GM18508 (cell line): ENCODE results near the gene NUDT19.
"Not testable (repeated sequence)": the region's sequence is repeated elsewhere in the genome, so short reads cannot be mapped to it uniquely, and the experiment has no call there.

ENCODE experiments used
- ATAC-seq: cut with Tn5 transposase; IDR thresholded peaks from one replicate; pipeline ENCODE4 v1.9.1; 2021; ENCODE audit warnings: moderate number of reproducible peaks; ENCODE audit not compliant: insufficient read depth, unreplicated experiment

The NUDT19 gene

DNA sequence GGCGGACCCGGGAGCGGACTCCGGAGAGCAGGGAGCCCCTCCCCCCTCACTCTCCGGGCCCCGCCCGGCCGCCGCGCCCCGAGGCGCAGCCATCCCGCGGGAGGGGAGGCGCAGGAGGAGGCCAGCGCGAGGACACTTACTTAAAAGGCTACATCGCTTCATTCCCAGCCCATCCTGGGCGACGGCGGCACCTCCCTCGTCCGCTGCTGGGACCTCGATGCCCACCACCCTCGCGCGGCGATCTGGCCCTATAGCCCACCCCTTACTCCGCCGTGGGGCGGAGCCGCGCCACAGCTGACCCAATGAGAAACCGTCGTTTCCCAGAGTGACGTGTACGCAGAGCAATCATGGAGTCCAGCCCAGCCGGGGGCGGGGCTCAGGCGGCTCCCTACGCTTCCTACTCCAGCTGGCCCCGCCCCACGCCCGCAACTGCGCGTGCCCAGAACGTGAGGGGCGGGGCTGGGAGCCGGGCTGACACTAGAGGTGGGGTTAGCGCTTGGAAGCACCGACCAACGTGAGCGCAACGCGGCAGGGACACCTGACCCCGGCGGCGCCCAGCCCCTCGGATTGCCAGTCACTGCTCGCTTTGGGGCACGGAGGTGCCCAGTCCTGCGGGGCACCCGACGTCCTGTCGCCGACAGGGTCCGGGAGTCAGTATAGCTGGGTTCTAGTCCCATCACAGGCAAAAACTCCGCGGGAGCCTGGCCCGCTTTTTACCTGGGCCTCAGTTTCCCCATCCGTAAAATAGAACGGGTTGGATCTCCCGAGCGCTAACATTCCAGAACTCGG is 16.5 kb upstream of the NUDT19 start, which contains the start of gene ANKRD27:
TSS of gene ANKRD27 (minus strand) at position 250 of the 789 bp plus-strand sequence. CDS start 16,165 bp downstream, outside the sequence.
- ATAC-seq, result peak; percentile 95

DNA sequence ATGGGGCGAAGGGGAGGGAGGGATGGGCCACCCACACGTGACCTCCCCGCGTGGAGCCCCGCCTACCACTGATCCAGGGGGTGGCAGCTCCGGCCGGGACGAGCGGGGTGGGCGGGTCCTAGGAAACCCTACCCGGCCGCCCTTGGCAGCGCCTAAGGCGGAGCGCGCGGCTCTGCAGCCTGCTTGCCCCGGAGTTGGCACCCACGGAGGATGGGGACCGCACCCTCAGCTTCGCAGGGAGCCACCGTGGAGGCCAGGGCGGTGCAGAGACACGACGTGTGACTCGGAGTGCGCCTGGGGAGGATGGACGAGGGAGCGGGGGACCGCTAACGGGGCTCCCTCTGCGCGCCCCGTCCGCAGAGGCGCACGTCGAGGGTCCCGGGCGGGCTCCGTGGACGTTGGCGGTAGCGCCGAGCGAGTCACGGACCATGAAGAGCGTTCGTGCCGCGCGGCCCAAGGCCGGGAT is 15.9 kb upstream of the NUDT19 start, which contains the start of gene RGS9BP:
TSS of gene RGS9BP (plus strand) at position 129 of the 466 bp plus-strand sequence. CDS start 416 bp downstream, outside the sequence.
- ATAC-seq, result no peak

DNA sequence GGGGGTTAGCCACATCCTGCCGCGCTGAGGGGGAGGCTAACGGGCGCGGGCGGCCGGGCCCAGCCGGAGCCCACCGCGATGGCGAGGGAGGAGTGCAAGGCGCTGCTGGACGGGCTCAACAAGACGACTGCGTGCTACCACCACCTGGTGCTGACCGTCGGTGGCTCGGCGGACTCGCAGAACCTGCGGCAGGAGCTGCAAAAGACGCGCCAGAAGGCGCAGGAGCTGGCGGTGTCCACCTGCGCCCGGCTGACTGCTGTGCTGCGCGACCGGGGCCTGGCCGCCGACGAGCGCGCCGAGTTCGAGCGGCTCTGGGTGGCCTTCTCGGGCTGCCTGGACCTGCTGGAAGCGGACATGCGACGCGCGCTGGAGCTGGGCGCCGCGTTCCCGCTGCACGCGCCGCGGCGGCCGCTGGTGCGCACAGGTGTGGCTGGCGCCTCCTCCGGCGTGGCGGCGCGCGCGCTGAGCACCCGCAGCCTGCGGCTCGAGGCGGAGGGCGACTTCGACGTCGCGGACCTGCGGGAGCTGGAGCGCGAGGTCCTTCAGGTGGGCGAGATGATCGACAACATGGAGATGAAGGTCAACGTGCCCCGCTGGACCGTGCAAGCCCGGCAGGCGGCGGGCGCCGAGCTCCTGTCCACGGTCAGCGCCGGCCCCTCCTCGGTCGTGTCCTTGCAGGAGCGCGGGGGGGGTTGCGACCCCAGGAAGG is 15.3 kb upstream of the NUDT19 start:
- no peak for ATAC-seq

DNA sequence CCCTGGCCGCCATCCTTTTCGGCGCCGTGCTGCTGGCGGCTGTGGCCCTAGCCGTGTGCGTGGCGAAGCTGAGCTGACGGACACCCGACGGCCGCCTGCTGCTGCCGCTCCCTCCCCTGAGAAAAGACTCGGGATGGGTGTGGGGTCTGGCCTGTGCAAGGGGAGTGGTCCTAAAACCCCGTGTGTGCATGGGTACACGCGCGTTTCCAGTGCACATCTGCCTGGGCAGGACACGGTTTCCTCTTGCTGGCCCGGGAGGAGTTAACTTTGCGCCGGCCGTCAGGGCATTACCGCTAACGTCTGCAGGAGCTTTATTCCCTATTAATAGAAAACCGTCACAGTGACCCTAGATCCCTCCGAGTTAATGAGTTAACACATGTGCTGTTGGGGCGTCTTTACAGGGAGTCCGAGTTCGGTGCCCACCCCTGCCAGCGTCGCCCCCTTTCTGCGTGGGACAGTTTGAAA is 14.7 kb upstream of the NUDT19 start:
- no peak for ATAC-seq

DNA sequence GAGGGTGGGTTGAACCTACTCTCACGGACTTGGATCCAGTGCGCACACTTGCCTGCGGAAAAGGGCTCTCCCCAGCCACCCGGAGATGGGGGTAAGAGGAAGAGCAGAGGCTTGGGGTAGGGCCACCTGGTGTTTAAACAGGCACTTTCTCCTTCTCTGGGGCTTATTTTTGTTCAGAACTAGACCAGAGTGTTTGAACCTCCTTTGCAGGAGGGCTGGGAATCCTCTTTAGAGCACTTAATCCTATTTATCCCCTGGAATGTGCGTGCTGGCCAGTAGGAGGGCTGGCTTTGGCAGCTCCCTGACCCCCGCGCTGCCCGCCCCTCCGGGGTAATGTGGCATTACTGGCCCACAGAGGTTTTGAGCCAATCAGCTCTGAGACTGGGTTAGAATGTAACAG is 14.0 kb upstream of the NUDT19 start:
- ATAC-seq, result no peak

DNA sequence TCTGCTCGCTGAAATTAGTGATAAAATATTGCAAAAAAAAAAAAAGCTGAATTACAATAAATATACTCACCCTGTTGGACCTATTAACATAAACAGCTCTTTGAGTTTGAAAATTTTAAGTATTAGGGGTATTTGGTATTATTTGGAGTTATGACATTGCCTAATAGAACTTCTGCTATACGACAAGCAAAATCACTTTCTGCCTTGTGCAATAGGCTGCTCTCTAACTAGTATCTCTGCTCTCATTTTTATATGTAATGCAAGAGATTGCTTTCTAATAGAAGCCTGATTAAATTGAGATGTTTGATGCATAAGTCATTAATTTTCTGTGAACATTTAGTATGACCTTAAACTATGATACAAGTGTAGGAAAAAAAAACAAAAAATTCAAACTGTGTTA is 10.6 kb upstream of the NUDT19 start:
- no peak for ATAC-seq

DNA sequence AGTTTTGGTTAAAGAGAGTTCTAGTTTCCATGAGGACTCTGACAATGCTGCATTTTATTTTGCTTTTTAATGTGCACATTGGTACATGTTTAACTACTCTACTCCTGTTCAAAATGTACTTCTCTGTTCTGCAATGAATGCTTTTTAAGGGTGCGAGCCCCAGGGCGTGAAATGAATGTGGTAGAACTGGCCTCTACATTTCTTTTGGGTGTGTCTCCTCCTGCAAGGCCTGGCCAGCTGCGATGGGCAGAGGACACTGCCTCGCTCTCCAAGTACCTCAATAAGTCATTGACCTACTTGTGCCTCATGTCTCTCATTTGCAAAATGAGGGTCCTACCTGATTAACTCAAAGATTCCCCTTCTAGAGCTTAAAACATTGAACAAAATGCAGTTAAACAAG is 9.3 kb upstream of the NUDT19 start:
- no peak for ATAC-seq

DNA sequence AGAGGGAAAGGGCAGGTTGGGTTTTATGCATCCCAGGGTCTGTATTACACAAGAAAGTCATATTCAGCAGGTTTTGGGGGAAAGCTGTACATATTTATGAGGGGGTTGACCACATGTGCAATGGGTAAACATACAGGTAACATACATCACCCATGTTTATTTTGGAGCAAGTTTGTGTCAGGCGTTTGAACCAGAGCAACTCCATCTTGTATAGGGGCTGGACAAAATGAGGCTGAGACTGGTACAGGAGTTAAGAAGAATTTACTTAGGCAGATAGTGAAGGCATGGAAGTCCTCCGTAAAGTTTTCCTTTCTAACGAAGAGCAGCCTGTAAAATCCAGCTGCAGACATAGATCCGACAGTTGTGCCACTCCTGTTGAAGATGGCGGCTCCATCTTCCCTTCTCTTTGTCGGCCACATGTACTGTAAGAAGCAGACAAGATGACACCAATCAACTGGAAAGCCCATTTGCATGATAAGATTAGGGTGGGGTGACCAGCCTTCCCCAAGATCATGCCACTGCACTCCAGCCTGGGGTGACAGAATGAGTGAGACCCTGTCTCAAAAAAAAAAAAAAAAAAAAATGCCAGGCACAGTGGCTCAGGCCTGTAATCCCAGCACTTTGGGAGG is 4.7 kb upstream of the NUDT19 start:
- ATAC-seq, result no peak

DNA sequence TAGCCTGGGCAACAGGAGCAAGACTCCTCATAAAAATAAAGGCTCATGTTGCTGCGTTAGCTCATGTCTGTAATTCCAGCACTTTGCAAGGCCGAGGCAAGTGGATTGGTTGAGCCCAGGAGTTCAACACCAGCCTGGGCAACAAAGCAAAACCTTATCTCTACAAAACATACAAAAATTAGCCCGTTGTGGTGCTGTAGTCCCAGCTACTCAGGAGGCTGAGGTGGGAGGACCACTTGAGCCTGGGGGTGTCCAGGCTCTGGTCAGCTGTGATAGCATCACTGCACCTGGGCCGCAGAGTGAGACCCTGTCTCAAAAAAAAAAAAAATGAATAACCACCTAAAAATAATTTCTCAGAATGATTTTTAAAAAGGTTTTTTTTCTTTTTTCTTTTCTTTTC is 3.9 kb upstream of the NUDT19 start:
- no peak for ATAC-seq

DNA sequence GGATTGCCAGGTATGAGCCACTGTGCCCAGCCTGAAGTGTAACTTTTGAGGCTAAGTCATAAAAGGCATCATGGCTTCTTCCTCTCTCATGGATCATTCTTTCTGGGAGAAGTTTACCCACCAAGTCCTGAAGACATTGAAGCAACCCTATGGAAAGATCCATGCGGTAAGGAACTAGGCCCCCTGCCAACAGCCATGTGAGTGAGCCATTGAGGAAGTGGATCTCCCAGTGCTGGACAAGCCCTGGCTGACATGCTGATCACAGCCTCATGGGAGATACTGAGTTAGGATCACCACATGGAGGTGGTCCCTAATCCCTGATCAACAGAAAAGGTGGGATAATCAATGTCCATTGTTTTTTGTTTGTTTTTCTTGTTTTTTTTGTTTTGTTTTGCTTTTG is 3.3 kb upstream of the NUDT19 start:
- no peak for ATAC-seq

DNA sequence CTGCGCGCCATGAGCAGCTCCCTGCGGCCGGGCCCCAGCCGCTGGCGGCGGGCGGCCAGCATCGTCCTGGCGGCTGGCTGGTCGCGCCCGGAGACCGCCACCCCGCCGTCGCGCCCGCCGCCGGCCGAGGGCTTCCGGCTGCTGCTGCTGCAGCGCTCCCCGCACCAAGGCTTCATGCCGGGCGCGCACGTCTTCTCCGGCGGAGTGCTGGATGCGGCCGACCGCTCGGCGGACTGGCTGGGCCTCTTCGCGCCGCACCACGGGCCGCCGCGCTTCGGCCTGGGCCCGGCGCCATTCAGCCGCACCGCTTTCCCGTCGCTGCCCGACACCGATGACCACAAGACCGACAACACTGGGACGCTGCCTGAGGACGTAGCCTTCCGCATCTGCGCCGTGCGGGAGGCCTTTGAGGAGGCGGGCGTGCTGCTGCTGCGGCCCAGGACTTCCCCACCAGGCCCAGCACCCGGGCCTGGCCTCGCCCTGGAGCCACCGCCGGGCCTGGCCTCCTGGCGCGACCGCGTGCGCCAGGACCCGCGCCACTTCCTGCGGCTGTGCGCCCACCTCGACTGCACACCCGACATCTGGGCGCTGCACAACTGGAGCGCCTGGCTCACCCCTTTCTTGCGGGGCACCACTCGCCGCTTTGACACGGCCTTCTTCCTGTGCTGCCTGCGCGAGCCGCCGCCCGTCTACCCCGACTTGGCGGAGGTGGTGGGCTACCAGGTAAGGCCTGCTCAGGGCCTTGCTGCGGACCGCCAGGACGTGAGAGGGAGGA is 518 bp downstream of the NUDT19 start:
- ATAC-seq, result peak; percentile 31

DNA sequence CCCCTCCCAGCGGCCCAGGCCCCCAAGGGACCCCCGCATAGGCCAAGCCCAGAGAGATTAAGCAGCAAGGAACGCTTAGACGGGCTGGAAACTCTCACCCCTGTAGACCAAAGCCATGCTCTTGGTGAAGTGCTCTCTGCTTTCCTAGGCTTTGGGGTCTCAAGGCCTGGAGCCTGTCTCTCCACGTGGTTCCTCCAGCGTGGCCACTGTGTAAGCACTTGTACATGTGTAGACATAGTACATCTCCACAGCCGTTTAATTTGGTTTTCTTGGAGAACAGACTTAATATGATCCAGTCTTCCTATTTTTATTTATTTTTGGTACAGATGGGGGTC is 1.1 kb downstream of the NUDT19 start:
- ATAC-seq, result no peak

DNA sequence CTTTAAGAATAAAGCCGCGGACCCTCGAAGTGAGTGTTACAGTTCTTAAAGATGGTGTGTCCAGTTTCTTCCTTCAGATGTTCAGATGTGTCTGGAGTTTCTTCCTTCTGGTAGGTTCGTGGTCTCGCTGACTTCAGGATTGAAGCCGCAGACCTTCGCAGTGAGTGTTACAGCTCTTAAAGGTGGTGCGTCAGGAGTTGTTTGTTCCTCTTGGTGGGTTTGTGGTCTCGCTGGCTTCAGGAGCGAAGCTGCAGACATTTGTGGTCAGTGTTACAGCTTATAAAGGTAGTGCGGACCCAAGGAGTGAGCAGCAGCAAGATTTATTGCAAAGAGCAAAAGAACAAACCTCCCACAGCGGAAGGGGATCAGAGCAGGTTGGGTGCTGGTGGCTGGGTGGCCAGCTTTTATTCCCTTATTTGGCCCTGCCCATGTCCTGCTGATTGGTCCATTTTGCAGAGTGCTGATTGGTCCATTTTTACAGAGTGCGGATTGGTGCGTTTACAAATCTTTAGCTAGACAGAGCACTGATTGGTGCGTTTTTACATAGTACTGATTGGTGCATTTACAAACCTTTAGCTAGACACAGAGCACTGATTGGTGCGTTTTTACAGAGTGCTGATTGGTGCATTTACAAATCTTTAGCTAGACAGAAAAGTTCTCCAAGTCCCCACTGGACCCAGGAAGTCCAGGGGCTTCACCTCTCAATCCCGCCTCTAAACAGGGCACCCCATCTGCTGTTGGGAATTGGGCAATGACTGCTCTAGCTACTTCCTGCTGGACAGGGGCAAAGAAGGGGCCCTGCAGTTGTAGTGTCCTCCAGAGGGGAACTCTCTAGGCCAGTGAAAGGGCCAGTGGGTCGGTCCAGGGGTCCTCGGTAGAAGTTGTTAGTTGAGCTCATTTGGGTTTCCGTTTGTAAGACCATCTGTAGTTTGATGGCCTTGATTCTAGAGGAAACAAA is 1.8 kb downstream of the NUDT19 start:
- not testable (repeated sequence) for ATAC-seq

DNA sequence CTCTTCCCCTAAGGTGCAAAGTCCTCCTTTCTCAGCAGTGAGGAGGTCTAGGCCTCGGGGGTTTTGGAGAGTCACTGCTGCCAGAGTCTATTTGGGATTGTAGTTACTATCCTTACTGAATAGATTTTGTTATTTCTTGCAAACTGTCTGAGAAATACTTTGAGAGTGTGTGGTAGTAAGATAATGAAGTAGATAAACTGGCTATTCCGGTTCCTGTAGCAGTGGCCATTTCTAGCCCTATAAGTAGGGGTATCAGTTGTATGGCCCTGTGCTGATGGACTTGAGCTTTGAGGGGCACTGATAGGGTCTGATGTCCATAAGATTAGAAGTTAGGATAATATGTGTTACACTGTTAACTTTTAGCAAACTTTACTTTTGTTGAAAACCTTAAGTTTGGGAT is 2.7 kb downstream of the NUDT19 start:
- not testable (repeated sequence) for ATAC-seq

DNA sequence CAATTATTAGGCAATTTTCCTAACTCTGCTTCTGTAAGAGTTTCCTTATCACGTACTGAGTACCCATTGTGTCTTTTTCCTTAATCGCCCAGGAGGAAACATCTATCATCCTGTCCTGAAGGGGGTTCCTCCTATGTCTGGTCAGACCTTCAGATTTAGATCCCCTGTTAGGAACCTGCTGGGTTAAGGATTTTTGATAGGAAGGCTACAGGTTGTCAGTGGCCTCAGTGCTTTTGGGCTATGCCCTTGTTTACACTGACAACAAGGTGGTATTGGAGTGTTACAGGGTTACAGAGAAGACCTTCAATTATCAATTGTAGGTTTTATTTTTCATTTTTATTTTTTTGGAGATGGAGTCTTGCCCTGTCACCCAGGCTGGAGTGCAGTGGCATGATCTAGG is 3.2 kb downstream of the NUDT19 start:
- not testable (repeated sequence) for ATAC-seq

DNA sequence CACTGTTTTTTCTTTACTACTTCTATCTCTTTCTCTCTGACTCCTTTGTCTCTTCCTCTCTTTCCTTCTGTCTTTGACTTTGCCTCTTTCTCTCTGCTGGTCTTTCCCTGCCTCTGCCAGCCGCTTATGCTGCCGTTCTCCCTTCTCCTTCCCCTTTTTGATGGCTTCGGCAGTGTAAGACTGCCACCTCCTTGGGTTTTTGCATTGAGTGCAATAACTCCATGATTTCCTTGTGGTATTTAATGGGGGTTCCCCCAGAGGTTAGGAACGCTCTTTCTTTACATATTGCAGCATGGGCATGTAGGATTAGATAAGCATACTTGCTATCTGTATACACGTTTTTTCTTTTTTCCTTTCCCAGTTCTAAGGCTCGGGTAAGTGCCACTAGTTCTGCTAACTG is 3.9 kb downstream of the NUDT19 start:
- not testable (repeated sequence) for ATAC-seq

DNA sequence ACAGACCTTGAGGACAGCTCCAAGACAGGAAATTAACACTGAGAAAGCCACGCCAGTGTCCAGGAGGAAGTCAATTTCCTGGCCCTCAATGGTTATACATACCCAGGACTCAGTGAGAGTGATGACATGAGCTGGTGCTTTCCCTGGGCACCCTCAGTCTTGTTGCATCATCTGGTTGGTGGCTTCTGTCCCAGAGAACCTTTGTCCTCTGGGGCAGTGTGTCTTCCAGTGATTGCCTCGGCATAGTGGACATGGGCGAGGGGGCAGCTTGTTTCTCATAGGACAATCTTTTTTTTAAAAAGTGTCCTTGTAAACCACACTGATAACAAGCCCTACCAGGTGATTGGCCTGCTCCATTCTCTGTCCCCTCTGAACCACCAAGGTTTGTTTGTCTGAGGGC is 5.2 kb downstream of the NUDT19 start:
- ATAC-seq, result not testable (repeated sequence)

DNA sequence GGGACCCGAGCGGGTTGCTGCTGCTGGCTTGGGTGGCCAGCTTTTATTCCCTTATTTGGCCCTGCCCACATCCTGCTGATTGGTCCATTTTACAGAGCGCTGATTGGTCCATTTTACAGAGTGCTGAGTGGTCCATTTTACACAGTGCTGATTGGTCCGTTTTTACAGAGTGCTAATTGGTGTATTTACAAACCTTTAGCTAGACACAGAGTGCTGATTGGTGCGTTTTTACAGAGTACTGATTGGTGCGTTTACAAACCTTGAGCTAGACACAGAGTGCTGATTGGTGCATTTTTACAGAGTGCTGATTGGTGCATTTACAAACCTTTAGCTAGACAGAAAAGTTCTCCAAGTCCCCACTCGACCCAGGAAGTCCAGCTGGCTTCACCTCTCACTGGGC is 8.5 kb downstream of the NUDT19 start:
- ATAC-seq, result not testable (repeated sequence)

DNA sequence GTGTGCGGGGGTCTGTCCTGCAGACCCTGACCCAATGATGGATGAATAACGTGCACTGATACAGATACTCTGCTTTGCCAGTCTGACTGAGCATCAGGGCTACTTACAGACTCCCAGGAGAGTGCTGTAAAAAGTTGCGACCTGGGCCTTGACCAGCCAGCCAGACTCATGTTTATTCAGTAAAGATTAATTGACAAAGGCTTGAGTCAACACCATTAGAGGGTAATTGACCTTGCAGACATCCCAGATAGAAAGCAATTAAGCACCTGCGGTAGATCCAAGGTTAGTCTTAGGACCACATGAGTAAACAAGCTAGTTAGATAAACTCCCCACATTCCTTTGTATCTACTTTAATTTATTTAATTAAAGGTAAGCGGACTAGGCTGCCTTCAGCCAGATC is 10.4 kb downstream of the NUDT19 start:
- no peak for ATAC-seq
